Measurements from ENCODE around the gene DLEC1. TPM values are rescaled to one million over a fixed set of nuclear protein-coding genes. Genes with fewer than 3 reads are reported as not detected.

DLEC1 gene
- polyA plus RNA-seq, 2 of the 4 experiments (the other 2 are of a cell fraction): 0.10 TPM; not detected in 1

DNA sequence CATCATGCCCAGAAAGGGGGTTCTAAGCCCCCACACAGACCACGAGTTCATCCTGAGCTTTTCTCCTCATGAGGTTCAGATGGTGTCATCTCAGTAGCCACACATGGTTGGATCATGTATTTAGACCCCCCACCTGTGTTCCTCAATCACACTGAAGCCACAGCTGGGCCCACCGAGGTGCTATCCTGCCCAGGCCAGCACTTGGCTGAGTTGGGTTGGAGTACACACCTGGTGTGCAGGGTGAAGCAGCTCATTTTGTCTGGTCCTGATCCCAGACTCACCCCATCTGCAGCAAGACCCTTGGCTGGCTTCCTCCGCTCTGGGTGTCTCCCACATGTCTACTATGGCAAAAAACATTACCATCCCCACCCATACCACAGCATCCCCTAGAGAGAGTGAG lies 56.0 kb downstream of the DLEC1 start:
- ChIA-PET POLR2A (no interaction called here), CTCF (interaction anchor here (0.6 kb wide), 1 partner anchor 240 kb away, joined by 3 read pairs; no protein-coding TSS in a partner anchor)
- no peak for ATAC-seq
- WGBS (ENCODE audit: missing lambda C conversion rate): 45% methylated on average over 2 of the region's 3 CpGs
- Histone ChIP-seq H3K4me1 (no peaks in the 10 kb centered on the region), H3K27ac (no peak overlapping the region), H3K9me3 (no peaks in the 10 kb centered on the region), H3K4me3 (no peak overlapping the region), H3K4me2 (no peak overlapping the region)
- FAIRE-seq: no peak
- DNase-seq (ENCODE audit: low read depth in 1 of 2, low spot score in 1 of 2): no peak
- TF ChIP-seq HES2 (IDR thresholded peaks at IDR 0.05) (no peak), NFE2L2 (conservative IDR thresholded peaks at IDR 0.05; ENCODE audit: low read length) (no peak), RNF2 (IDR thresholded peaks at IDR 0.05; ENCODE audit: borderline replicate concordance, low read depth) (no peak), BCL3 (IDR thresholded peaks at IDR 0.05) (no peak), MAZ (IDR thresholded peaks at IDR 0.05; ENCODE audit: borderline replicate concordance, low read depth, low read length) (no peak), HOXB13 (CRISPR knock-in tag; IDR thresholded peaks at IDR 0.05; ENCODE audit: low read depth) (no peak), CBX2 (IDR thresholded peaks at IDR 0.05; ENCODE audit: borderline replicate concordance, low read depth) (no peak), FOSB (CRISPR knock-in tag; IDR thresholded peaks at IDR 0.05) (no peak), CHD2 (IDR thresholded peaks at IDR 0.05; ENCODE audit: low read length, partially characterized antibody) (no peak), ELK1 (IDR thresholded peaks at IDR 0.05; ENCODE audit: low read depth, low read length) (no peak), FOSL2 (IDR thresholded peaks at IDR 0.05) (no peak), FOSL2 (CRISPR knock-in tag; IDR thresholded peaks at IDR 0.05) (no peak), GATA3 (IDR thresholded peaks at IDR 0.05; ENCODE audit: borderline replicate concordance) (no peak), ZNF302 (CRISPR knock-in tag; IDR thresholded peaks at IDR 0.05) (no peak), ATOH8 (CRISPR knock-in tag; IDR thresholded peaks at IDR 0.05; ENCODE audit: low read depth) (no peak), HDAC2 (IDR thresholded peaks at IDR 0.05) (no peak), KDM5A (IDR thresholded peaks at IDR 0.05) (no peak)

GRCh38 chr3:38095669-38096483 lies 56.9 kb downstream of the DLEC1 start:
- DNase-seq (ENCODE audit: low read depth in 1 of 2, low spot score in 1 of 2) (no peak), ATAC-seq (no peak), FAIRE-seq (no peak)
- no peak overlapping the region for H3K27ac ChIP-seq
- CTCF ChIA-PET: interaction anchor here (1.2 kb wide), 1 partner anchor 22 kb away, joined by 4 read pairs; no protein-coding TSS in a partner anchor
- no peak overlapping the region for H3K4me2 ChIP-seq
- no peaks in the 10 kb centered on the region for H3K9me3 ChIP-seq
- POLR2A ChIA-PET: no interaction called here
- WGBS (ENCODE audit: missing lambda C conversion rate): 54% methylated on average over 6 of the region's 6 CpGs
- no peaks in the 10 kb centered on the region for H3K4me1 ChIP-seq
- no peak overlapping the region for H3K4me3 ChIP-seq
- TF ChIP-seq CEBPB (IDR thresholded peaks at IDR 0.05): no peak
- TF ChIP-seq NFE2L2 (conservative IDR thresholded peaks at IDR 0.05; ENCODE audit: low read length): no peak
- no peak for TF ChIP-seq HOXB5 (CRISPR knock-in tag; IDR thresholded peaks at IDR 0.05)
- TF ChIP-seq CBX2 (IDR thresholded peaks at IDR 0.05; ENCODE audit: borderline replicate concordance, low read depth): no peak
- no peak for TF ChIP-seq NR3C1 (IDR thresholded peaks at IDR 0.05)
- no peak for TF ChIP-seq MAZ (IDR thresholded peaks at IDR 0.05; ENCODE audit: borderline replicate concordance, low read depth, low read length)
- TF ChIP-seq RCOR1 (IDR thresholded peaks at IDR 0.05; ENCODE audit: low read depth, low read length): no peak
- no peak for TF ChIP-seq KDM5A (IDR thresholded peaks at IDR 0.05)
- TF ChIP-seq FOSB (CRISPR knock-in tag; IDR thresholded peaks at IDR 0.05): no peak
- TF ChIP-seq CHD4 (IDR thresholded peaks at IDR 0.05; ENCODE audit: borderline replicate concordance): no peak
- TF ChIP-seq, protein P1, sequence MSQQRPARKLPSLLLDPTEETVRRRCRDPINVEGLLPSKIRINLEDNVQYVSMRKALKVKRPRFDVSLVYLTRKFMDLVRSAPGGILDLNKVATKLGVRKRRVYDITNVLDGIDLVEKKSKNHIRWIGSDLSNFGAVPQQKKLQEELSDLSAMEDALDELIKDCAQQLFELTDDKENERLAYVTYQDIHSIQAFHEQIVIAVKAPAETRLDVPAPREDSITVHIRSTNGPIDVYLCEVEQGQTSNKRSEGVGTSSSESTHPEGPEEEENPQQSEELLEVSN (IDR thresholded peaks at IDR 0.05; ENCODE audit: borderline replicate concordance, low read depth): no peak
- TF ChIP-seq HOXB13 (CRISPR knock-in tag; IDR thresholded peaks at IDR 0.05; ENCODE audit: low read depth): no peak
- TF ChIP-seq EHMT2 (IDR thresholded peaks at IDR 0.05; ENCODE audit: low read depth): no peak
- TF ChIP-seq, protein P2, sequence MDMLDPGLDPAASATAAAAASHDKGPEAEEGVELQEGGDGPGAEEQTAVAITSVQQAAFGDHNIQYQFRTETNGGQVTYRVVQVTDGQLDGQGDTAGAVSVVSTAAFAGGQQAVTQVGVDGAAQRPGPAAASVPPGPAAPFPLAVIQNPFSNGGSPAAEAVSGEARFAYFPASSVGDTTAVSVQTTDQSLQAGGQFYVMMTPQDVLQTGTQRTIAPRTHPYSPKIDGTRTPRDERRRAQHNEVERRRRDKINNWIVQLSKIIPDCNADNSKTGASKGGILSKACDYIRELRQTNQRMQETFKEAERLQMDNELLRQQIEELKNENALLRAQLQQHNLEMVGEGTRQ (IDR thresholded peaks at IDR 0.05): no peak
- no peak for TF ChIP-seq CTCF (IDR thresholded peaks at IDR 0.05)
- no peak for TF ChIP-seq ZSCAN20 (CRISPR knock-in tag; IDR thresholded peaks at IDR 0.05)
- TF ChIP-seq POLR2A (IDR thresholded peaks at IDR 0.05; ENCODE audit: low read length): no peak
- TF ChIP-seq MAX (IDR thresholded peaks at IDR 0.05): no peak

Data from A549 (cell line).